ENCODE results near the gene TRIM43. TPM values are rescaled to one million over a fixed set of nuclear protein-coding genes. Genes with fewer than 3 reads are reported as not detected.
"Not testable (repeated sequence)": the region's sequence is repeated elsewhere in the genome, so short reads cannot be mapped to it uniquely, and the experiment has no call there.

The TRIM43 gene
- total and polyA plus RNA-seq, 2 donors (not counting 3 experiments of a cell fraction or from before 2014, with no cell fraction given), result not detected

- H3K9me3 ChIP-seq (replicated peaks; ENCODE audit: control insufficient read depth, insufficient read depth, low read length); CTCF ChIA-PET; H3K4me3 ChIP-seq (replicated peaks in 1 of 3; ENCODE audit: insufficient read depth in 1 of 3, low read depth in 1 of 3, low read length in 3 of 3); BruUV-seq (replicated peaks); H3K27ac ChIP-seq (ENCODE audit: insufficient read depth, low read depth, low read length); dilution Hi-C loops (cut with MboI; ENCODE audit: extremely low pct_ligation_motif_present, low sequenced_read_pairs); POLR2A ChIA-PET; H3K9ac ChIP-seq (replicated peaks; ENCODE audit: extremely low read depth, insufficient read depth, low read length); DNase-seq (ENCODE audit: low read depth, low spot score); intact Hi-C loops (cut with micrococcal nuclease); H2AFZ ChIP-seq (ENCODE audit: low read depth, low read length); H3K27me3 ChIP-seq (ENCODE audit: control insufficient read depth in 2 of 2, insufficient read depth in 2 of 2, low read length in 2 of 2); H3K36me3 ChIP-seq (ENCODE audit: control insufficient read depth in 2 of 2, extremely low read depth in 1 of 2, insufficient read depth in 2 of 2, low read length in 2 of 2); H3K9me1 ChIP-seq (replicated peaks; ENCODE audit: control insufficient read depth, extremely low read depth, insufficient read depth, low read length); H4K20me1 ChIP-seq (replicated peaks; ENCODE audit: control insufficient read depth, extremely low read depth, insufficient read depth, low read length); H3K79me2 ChIP-seq (ENCODE audit: control insufficient read depth, insufficient read depth, low read length); FAIRE-seq; H3K4me1 ChIP-seq (ENCODE audit: control insufficient read depth, extremely low read depth, insufficient read depth, low read length); H3K4me2 ChIP-seq (ENCODE audit: insufficient read depth, low read length): not testable (repeated sequence)
Observed at GRCh38 chr2:95601301-95601700, 9.5 kb downstream of the TRIM43 start.

GRCh38 chr2:95602146-95602545 is 10.3 kb downstream of the TRIM43 start:
- H3K4me2 ChIP-seq (ENCODE audit: insufficient read depth, low read length); H3K27me3 ChIP-seq (ENCODE audit: control insufficient read depth in 2 of 2, insufficient read depth in 2 of 2, low read length in 2 of 2); H3K79me2 ChIP-seq (ENCODE audit: control insufficient read depth, insufficient read depth, low read length); H4K20me1 ChIP-seq (replicated peaks; ENCODE audit: control insufficient read depth, extremely low read depth, insufficient read depth, low read length); H3K9me1 ChIP-seq (replicated peaks; ENCODE audit: control insufficient read depth, extremely low read depth, insufficient read depth, low read length); CTCF ChIA-PET; H3K4me3 ChIP-seq (replicated peaks in 1 of 3; ENCODE audit: insufficient read depth in 1 of 3, low read depth in 1 of 3, low read length in 3 of 3); H3K9me3 ChIP-seq (replicated peaks; ENCODE audit: control insufficient read depth, insufficient read depth, low read length); dilution Hi-C loops (cut with MboI; ENCODE audit: extremely low pct_ligation_motif_present, low sequenced_read_pairs); POLR2A ChIA-PET; intact Hi-C loops (cut with micrococcal nuclease); H3K9ac ChIP-seq (replicated peaks; ENCODE audit: extremely low read depth, insufficient read depth, low read length); H3K4me1 ChIP-seq (ENCODE audit: control insufficient read depth, extremely low read depth, insufficient read depth, low read length); BruUV-seq (replicated peaks); H3K36me3 ChIP-seq (ENCODE audit: control insufficient read depth in 2 of 2, extremely low read depth in 1 of 2, insufficient read depth in 2 of 2, low read length in 2 of 2); FAIRE-seq; H2AFZ ChIP-seq (ENCODE audit: low read depth, low read length); H3K27ac ChIP-seq (ENCODE audit: insufficient read depth, low read depth, low read length); DNase-seq (ENCODE audit: low read depth, low spot score): not testable (repeated sequence)

GRCh38 chr2:95608356-95608755 is 16.6 kb downstream of the TRIM43 start:
- H3K27me3 ChIP-seq (ENCODE audit: control insufficient read depth in 2 of 2, insufficient read depth in 2 of 2, low read length in 2 of 2); H2AFZ ChIP-seq (ENCODE audit: low read depth, low read length); dilution Hi-C loops (cut with MboI; ENCODE audit: extremely low pct_ligation_motif_present, low sequenced_read_pairs); BruUV-seq (replicated peaks); H3K9me1 ChIP-seq (replicated peaks; ENCODE audit: control insufficient read depth, extremely low read depth, insufficient read depth, low read length); H3K4me2 ChIP-seq (ENCODE audit: insufficient read depth, low read length); CTCF ChIA-PET; H3K4me1 ChIP-seq (ENCODE audit: control insufficient read depth, extremely low read depth, insufficient read depth, low read length); POLR2A ChIA-PET; H4K20me1 ChIP-seq (replicated peaks; ENCODE audit: control insufficient read depth, extremely low read depth, insufficient read depth, low read length); H3K79me2 ChIP-seq (ENCODE audit: control insufficient read depth, insufficient read depth, low read length); H3K4me3 ChIP-seq (replicated peaks in 1 of 3; ENCODE audit: insufficient read depth in 1 of 3, low read depth in 1 of 3, low read length in 3 of 3); H3K9ac ChIP-seq (replicated peaks; ENCODE audit: extremely low read depth, insufficient read depth, low read length); H3K36me3 ChIP-seq (ENCODE audit: control insufficient read depth in 2 of 2, extremely low read depth in 1 of 2, insufficient read depth in 2 of 2, low read length in 2 of 2); H3K9me3 ChIP-seq (replicated peaks; ENCODE audit: control insufficient read depth, insufficient read depth, low read length); intact Hi-C loops (cut with micrococcal nuclease); DNase-seq (ENCODE audit: low read depth, low spot score); FAIRE-seq; H3K27ac ChIP-seq (ENCODE audit: insufficient read depth, low read depth, low read length): not testable (repeated sequence)

GRCh38 chr2:95609764-95610163 is 18.0 kb downstream of the TRIM43 start:
- H3K9me3 ChIP-seq (replicated peaks; ENCODE audit: control insufficient read depth, insufficient read depth, low read length); intact Hi-C loops (cut with micrococcal nuclease); BruUV-seq (replicated peaks); H3K9ac ChIP-seq (replicated peaks; ENCODE audit: extremely low read depth, insufficient read depth, low read length); CTCF ChIA-PET; H4K20me1 ChIP-seq (replicated peaks; ENCODE audit: control insufficient read depth, extremely low read depth, insufficient read depth, low read length); H3K4me1 ChIP-seq (ENCODE audit: control insufficient read depth, extremely low read depth, insufficient read depth, low read length); POLR2A ChIA-PET; H3K4me2 ChIP-seq (ENCODE audit: insufficient read depth, low read length); DNase-seq (ENCODE audit: low read depth, low spot score); FAIRE-seq; dilution Hi-C loops (cut with MboI; ENCODE audit: extremely low pct_ligation_motif_present, low sequenced_read_pairs); H3K9me1 ChIP-seq (replicated peaks; ENCODE audit: control insufficient read depth, extremely low read depth, insufficient read depth, low read length); H2AFZ ChIP-seq (ENCODE audit: low read depth, low read length); H3K36me3 ChIP-seq (ENCODE audit: control insufficient read depth in 2 of 2, extremely low read depth in 1 of 2, insufficient read depth in 2 of 2, low read length in 2 of 2); H3K27me3 ChIP-seq (ENCODE audit: control insufficient read depth in 2 of 2, insufficient read depth in 2 of 2, low read length in 2 of 2); H3K27ac ChIP-seq (ENCODE audit: insufficient read depth, low read depth, low read length); H3K79me2 ChIP-seq (ENCODE audit: control insufficient read depth, insufficient read depth, low read length); H3K4me3 ChIP-seq (replicated peaks in 1 of 3; ENCODE audit: insufficient read depth in 1 of 3, low read depth in 1 of 3, low read length in 3 of 3): not testable (repeated sequence)
